ENCODE results near the gene AFM.

DNA sequence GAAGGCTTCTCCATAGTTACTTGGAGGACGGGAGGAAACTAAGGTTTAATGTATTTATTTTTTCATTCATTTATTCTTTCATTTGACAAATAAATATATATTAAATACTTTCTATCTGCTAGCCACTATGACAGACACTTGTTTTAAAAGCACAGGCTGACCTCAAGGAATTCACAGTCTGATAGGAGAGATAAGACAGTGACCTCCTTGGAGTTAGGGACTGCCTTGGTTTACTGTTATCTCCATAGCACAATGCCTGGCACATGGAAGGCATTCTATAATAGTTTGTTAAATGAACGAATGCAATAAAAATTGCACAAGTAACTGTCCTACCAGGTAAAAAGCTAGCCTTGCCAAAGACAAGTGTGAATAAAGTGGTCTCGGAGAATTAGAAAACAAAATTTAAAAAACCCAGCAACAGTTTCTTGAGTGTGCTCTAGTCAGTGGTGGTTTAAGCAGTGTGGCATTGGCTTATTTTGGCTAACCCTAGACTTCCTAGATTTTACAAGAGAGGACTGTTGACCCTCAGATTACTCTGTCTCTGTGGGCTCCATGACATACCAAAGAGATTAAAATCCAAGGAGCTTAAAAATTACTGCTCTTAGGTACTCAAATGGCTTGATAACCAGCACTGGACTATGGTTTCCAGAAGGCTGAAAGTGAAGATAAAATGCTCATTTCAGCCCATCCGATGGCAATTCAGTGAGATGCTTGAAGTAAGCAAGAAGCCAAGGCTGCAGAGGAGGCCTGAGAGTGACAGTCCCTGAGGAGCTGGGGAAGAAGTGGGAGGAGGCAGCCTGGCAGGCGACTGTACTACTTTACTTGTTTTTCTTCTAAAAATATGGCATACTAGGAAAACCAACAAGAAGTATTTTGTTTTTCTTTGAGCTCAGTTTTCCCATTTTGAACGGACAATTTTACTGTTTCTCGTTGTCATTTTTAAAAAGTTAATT is 35.9 kb upstream of the AFM start:
- TF ChIP-seq, protein P1, sequence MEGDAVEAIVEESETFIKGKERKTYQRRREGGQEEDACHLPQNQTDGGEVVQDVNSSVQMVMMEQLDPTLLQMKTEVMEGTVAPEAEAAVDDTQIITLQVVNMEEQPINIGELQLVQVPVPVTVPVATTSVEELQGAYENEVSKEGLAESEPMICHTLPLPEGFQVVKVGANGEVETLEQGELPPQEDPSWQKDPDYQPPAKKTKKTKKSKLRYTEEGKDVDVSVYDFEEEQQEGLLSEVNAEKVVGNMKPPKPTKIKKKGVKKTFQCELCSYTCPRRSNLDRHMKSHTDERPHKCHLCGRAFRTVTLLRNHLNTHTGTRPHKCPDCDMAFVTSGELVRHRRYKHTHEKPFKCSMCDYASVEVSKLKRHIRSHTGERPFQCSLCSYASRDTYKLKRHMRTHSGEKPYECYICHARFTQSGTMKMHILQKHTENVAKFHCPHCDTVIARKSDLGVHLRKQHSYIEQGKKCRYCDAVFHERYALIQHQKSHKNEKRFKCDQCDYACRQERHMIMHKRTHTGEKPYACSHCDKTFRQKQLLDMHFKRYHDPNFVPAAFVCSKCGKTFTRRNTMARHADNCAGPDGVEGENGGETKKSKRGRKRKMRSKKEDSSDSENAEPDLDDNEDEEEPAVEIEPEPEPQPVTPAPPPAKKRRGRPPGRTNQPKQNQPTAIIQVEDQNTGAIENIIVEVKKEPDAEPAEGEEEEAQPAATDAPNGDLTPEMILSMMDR (IDR thresholded peaks at IDR 0.05): no peak
- no peak for TF ChIP-seq EZH2 (IDR thresholded peaks at IDR 0.05; ENCODE audit: borderline replicate concordance, insufficient read depth, low read depth, low read length, poor library complexity, severe bottlenecking)
